Suppressor macrophage treated with lipopolysaccharide for 1 hour (primary cell): Measurements from ENCODE around the gene COMTD1.
"Not testable (repeated sequence)": the region's sequence is repeated elsewhere in the genome, so short reads cannot be mapped to it uniquely, and the experiment has no call there.

Experiments
- DNase-seq, 3 donors: peaks; one replicate each; pipeline ENCODE4 v3.0.0-alpha.2; 2020 to 2022

The COMTD1 gene

DNA sequence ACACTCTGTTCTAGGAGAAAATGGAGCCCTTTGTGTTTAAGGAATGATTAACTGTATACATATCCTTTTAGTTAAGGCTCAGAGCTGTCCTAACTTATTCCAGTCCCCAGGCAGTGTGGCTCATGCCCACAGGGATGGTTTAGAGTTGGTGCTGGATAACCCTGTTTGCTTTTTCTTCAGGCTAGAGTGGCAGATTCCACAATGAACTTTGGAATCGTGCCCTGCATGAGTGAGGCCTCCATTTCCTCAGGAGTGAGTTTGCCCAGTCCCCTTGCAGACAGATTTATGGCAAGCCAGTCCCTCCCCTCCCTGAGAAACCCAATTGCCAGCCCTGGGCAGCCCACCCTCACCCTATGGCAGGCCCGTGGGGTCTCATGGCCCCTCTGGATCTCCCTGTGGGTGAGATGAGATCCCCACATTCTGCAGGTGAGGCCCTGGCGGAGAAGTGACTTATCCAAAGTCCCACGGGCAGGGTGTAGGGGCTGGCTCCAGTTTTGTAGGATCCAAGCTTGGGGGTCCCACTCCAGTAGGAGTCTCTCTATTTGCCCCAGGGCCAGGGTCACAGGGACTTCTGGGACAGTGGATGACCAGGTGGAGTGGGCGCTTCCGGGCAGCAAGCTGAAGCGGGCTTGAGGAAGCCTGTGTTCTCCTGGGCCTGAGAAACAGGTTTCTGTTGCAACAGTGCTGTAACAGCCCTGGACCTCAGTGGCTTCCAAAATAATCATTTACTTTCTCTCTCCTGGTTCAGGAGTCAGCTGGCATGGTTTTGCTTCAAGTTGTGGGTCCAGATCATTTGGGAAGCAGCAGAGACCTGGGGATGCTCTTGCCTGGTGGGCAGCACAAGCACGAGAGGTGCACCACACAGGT is 9.0 kb upstream of the COMTD1 start:
- DNase-seq: no peak

DNA sequence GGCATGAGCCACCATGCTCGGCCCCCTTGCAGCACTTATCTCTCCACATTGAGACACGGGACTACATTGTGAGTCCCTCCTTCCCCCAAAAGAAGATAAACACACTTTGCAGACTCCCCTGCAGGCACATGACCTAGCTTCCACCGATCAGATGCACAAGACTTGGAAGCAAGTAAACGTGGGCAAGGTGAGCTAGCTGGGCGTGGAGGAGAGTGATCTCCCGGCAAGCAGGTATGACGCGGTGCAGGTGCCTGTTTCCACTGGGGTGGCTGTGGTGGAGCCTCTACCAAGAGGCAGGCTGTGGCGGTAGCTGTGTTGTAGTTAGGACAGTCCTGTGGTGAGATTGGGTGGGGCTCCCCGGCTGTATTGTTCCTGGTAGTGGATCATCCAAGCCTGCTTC is 7.7 kb upstream of the COMTD1 start:
- DNase-seq: no peak

DNA sequence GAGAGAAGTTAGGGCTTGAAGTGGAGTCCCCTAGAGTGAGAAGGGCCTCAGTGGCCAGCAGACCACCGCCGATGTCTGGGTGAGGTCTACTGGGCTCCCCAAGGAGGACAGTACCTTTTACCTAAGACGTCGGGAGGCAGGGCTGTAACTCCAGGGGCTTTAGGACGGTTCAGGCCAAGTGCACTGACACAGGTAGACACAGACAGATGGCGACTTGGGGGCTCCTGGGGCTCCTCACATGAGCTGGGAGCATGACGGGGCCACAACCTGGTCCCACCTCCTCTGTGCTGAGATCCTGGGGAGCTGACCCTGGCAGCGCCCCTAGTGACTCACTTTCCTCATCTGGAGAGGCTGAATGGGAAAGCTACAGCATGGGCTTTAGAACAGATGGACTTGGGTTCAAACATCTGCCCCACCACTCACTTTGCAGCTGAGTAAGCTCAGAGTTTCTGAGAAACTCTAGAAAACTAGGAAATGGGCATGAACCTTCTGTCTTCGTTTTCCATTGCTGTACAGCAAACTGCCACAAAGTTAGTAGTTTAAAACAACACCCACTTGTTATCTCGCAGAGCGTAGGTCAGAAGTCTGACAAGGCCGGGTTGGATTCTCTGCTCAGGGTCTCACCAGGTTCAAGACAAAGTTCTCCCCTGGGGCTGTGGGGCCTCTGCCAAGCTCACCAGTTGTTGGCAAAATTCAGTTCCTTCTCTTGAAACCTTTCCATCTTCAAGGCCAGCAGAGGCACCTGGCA is 4.7 kb upstream of the COMTD1 start:
- no peak for DNase-seq

DNA sequence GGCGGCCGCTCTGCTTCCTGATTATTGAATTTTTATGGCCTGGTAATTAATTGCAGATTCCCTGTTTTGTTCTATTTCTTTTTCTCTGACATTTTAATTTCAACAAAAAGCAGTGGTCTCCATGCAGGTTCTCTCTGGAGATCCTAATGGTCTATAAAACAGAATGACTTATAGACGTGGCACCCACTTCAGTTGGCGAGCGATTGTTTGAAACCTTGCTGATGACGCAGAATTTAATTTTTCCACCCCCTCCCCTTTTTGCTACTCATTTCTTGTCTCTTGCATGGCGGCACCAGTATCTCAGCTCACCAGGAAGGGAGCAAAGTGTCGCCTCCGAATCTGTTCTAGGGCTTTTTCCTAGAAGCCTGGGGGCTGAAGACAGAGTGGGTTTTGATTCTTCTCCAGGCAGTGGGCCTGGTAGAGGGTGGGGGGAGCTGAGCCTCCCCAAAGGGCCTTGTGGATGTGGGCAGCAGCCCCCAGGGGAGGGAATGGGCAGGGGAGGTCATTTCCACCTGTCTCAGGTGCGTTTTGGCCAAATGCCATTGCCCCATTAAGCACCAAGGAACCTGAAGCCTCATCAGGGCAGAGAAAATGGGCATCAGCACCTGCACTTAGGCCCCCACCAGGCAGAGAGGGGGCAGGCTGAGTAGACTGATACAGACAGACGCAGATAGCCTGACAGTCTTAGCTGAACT is 3.5 kb upstream of the COMTD1 start:
- DNase-seq: no peak

DNA sequence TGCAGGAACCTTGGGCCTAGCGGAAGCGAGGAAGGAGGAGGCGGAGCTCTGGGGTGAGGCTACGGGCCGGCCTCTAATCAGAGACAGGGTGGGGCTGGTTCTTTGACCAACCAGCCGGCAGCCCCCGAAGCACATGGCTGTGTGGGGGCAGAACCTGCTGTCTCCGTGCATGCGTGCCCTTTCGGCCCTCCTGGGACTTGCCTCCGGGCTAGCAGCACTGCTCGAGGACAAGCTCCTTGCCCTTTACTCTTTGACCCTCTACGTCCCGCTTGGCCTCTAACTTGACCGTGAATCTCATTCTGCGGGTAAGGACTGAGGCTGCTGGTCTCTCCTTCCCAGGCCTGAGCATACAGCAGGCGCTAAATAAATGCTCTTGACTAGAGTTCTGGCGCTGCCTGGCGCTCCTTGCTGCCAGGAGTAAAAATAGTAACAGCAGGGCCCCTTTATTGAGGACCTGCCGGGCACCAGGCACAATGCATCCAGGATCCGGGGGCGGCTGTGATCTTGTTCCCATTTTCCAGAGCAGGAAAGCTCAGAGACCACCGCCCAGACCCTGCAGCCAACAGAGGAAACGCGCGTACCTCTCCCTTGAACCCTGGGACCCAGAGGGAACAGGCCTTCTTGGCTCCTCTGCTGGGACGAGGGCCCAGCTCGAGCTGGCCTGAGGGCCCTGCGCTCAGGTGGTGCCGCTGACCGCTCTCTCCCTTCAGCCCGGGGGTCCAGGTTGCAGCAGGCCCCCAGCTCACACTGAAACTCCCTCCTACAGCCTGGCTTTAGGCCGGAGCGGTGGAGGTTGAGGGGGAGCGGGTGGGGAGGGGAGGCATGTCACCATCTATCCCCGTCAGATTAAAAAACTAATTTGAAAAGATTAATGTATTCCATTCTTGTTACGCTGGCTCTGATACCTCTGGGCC is 2.7 kb upstream of the COMTD1 start:
- DNase-seq: no peak

DNA sequence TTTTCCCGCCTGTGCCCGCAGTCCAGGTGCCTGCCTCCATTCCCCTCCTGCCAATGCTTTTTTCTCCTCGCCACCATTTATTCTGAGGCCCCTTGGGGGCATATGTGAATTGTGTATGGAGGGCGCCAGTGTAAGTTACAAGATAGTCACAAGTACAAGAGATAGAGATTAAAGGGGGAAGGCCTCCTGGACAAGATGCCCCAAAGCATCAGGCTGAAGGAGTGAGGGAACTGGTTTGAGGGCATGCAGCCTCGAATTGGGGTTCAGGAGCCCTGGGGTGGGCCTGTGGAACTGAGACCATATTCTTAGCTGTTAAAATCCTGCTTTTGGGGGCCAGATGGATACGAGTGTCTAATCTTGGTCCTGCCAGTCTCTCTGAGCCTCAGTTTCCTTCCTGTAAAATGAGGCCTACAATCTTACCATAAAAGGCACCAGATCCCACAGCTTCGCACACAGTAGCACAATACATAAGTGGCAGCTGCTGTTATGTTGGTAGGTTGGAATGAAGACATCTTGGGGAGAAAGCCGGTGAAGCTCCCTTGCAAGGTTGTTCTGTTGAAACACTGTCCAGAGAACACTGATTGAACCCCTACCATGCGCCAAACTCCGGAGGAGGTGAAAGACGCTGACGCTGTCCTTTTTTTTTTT is 545 bp upstream of the COMTD1 start:
- DNase-seq: no peak

DNA sequence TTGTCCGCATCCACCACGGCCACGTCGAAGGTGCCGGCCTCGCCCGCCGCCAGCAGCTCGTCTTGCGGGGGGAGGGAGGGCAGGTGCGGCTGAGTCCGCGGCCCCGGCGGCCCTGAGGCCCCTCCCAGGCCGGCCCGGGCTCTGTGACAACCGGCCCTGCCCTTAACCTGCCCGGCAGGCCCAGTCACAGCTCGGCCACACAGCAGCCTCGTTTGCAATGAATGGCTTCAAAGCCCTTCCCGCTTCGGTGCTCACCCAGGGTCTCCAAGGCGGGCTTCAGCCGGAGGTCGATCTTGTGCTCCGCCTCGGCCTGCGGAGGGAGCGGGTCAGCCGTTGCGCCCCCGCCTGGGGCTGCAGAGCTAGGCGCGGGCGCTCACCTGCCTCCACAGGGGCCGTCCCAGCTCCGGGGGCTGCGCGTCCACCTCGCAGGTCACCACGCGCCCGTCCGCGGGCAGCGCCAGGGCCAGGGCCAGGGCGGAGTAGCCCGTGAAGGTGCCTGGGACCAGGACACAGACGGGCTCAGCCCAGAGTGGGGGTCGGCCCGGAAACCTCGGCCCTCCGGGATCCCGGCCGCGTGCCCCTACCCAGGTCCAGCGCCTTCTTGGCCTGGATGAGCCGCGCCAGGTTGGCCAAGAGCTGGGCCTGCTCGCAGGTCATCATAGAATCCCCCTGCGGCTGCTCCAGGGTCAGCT is 928 bp downstream of the COMTD1 start:
- DNase-seq: peak in 1 of 3 donors; percentile 19

DNA sequence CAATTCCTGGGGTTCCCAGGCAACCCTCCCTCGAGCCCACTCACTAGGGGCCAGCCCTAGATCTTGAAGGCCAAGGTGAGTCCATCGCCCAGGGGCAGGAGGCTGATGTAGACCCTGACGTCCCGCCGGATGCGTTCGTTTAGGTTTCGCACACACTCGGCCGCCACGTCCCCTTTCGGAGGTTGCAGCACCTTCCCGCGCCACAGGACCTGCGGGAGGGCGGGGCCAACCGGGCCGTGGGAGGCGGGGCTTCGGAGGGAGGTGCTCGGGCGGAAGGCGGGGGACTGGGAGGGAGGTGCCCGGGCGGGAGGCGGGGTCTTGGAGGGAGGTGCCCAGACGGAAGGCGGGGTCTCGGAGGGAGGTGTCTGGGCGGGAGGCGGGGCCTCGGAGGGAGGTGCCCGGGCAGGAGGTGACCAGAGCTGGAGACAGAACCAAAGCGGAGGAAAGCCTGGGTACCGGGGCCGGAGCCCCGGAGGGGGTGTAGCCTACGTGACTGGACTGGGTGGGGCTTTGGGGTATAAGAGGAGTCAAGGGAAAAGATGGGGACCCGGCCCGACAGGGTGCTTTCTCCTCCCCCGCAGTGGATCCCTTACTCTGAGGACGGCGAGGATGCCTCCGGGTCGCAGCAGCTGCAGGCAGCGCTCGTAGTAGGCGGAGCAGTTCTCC is 1.6 kb downstream of the COMTD1 start:
- peak; percentile 95 to 99 (median 97) for DNase-seq

DNA sequence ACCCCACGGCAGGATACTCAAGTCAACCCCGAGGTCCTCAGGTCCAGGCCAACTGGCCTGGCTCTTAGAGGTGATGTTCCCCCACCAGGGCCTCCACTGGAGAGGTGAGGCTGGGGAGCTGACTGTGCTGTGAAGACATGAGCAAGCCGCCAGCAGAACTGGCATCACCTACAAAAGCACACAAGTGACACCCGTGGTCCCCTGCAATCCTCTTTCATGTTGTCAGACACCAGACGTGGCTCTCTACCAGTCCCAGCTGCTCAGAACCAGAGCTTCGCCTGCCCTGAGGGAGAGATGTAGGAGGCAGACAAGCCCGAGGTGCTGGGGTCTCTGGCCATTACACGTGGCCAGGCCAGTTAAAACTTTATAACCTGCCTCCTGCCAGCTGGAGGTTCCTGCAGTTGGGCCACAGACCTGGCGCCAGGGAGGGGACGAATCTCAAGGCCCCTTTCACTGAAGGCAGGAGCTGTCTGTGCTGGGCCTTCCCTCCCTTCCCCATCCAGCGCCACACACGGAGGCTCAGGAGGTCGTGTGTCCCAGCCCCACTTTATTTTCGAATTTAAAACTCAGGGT is 2.2 kb downstream of the COMTD1 start:
- peak in 1 of 3 donors; percentile 11 for DNase-seq

DNA sequence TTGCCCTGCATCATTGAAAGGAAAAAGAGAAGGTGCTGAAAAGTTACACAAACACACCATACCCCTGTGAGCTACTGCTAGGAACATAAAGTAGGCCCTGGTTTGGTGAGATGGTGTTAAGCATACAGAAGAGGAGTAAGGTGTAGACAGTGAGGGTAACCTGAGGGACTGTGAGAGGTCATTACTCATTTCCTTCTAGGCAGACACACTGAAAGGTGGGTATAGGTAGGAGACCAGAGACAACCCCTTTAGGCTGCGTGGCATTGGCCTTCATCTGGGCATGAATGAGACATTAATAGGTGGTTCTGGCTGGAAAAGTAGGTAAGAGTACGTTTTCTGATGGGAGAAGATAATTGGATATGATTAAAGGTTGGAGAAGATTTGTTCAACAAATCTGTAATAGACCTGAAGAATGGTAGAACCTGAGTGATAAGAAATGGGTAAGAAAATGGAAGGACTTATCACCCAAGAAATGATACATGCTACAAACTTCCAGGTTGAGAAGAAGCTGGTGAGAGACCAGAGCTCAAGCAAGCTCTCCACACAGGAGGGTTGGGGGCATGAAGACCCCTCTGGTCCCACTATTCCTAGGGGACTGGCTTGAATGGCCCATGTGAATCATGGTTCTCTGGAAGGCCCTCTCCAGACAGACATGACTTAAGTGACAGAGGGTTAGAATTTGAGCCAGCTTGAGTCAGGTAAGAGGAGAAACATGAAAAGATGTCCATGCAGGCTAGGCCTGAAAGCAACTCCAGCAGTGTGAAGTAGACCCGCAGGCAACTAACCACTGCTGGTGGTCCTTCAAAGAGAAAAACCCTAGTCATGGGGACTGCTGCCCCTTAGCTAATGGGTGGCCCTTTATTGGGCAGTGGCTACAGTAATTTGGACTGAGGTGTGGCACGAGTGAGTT is 3.8 kb downstream of the COMTD1 start:
- no peak for DNase-seq

DNA sequence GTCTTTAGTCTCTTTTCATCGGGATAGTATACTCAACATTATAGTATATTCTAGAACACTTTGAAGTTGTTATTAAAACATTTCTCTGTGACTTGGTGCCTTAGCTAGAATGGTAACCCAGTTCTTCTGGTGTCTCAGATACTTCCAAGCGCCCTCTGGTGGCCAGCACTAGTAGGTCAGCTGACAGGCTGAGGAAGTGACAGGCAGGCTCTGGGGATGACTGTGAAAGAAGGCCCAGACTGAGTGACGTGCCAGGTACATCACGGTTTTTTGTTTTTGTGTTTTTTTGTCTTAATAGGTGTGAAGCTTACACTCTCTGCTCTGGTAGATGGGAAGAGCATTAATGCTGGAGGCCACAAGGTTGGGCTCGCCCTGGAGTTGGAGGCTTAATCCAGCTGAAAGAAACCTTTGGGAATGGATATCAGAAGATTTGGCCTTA is 5.1 kb downstream of the COMTD1 start:
- peak; percentile 94 to 96 (median 95) for DNase-seq

DNA sequence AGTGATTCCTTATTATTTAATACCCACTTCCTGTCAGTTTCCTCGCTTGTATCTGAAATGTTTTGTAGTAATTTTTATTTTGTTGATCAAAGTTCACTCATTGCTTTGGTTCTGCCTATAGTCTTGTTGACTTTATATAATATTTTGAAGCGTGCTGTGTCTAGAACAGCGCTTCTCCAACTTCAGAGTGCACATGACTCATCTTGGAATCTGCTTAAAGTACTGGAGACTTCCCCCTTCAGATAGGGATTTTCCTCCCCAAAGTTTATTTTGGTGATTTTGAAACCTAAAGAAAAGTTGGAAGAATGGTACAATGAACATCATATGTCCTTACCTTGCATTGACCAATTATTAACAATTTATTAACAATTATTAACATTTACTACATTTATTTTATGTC is 5.8 kb downstream of the COMTD1 start:
- peak; percentile 57 to 76 (median 73) for DNase-seq

DNA sequence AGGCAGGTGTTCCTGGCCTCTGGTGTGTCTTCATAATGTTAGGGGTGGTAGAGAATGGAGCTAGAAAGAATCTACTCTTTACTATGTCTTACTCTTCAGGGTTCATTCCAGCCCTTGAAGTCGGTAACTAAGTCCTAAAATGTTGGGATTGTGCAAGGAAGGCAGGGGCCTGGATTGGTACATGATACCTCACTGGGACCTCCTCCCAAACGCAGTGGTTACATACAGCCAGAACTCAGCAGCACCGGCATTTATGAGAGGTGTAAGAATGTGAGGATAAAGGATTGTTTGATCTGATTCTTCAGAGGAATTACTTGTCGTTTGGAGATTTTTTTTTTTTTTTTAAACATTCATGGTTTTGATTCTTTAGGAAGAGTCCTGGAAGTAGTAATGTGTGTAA is 6.9 kb downstream of the COMTD1 start:
- DNase-seq: no peak

DNA sequence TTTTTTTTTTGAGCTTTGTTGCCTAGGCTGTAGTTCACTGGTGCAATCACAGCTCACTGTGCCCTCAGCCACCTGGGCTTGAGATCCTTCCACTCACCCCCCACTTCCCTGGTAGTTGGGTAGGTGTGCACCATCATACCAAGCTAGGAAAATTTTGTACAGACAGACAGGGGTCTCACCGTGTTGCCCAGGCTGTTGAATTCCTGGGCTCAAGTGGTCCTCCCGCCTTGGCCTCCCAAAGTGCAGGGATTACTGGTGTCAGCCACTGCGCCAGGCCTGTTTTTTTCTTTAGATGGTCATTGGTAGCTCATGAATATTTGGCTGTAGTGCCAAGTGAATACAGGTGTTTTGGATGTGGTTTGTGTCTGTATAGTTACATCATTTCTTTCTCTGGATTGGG is 7.5 kb downstream of the COMTD1 start:
- DNase-seq: no peak

DNA sequence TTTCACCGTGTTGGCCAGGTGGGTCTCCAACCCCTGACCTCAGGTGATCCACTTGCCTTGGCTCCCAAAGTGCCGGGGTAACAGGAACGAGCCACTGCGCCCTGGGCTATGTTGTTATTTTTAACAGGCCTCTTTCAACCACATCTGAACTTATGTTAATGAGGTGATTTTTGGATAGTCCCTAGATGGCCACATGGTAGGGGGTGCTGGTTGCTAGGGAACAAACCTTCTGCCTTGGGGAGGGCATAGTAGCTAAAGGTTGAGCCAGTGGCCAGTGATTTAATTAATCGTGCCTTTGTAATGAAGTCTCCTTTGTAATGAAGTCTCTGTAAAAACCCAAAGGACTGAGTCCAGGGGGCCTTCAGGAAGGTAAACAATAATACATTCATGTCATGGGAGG is 9.1 kb downstream of the COMTD1 start:
- DNase-seq: no peak

DNA sequence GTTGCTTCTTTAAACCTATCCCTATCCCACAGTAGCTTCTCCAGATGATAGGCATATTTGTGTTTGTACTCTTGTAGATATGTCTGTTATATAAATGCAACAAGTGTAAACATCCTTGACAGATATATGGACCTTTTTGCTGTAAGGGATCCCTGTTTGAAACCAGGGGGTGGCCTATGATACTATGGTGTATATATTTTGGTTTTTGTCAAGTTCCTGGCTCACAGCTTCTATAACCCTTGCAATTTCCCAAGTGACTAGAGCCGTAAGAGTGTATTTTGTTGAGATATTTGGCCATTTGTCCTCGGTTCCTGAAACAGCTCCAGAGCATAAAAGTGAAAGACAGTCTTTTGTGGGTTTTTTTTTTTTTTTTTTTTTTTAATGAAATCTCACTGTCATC is 9.7 kb downstream of the COMTD1 start:
- DNase-seq: no peak

DNA sequence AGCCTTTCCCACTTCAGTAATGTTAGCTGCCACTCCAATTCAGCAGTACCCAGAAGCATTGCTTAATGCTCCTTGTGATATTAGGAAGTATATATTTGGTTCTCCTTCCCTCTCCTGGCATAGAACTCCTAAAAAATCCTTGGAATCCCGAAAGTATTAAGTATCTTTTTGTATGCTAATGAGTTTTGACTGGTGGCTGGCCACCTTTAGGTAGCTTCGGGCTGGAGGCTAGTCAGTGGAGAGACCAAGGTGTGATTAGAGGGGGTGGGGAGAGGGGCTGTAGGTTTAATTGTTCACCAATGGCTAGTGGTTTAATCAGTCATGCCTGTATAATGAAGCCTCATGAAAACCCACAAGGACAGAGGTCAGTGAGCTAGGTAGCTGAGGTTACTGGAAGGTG is 12.2 kb downstream of the COMTD1 start:
- no peak for DNase-seq

DNA sequence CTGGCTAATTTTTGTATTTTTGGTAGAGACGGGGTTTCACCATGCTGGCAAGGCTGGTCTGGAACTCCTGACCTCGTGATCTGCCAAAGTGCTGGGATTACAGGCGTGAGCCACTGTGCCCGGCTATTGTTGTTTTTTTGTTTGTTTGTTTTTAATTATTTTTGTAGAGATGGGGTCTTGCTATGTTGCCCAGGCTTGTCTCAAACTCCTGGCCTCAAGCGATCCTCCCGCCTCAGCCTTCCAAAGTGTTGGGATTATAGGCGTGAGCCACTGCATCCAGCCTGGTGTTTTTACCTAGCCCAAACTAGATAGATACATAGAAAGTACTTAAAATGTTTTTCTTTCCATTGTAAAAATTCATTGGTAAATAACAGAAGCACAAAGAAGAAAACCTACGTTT is 14.3 kb downstream of the COMTD1 start:
- not testable (repeated sequence) for DNase-seq

DNA sequence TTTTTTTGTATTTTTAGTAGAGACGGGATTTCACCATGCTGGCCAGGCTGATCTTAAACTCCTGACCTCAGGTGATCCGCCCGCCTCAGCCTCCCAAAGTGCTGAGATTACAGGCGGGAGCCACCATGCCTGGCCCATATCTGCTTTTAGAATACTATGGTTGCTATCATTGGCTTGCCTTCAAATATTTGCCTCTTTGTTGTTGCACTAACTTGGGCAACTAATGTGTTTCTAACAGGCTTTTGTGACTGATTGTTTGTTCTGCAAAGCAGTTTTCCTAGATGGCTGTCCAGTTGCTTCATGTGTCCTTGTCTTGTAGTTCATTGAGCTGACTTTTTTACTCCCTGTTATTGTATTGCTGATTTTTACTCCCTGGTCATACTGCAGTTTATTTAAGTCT is 15.5 kb downstream of the COMTD1 start:
- DNase-seq: no peak
